SU-DHL-6 (cell line): ENCODE data around the gene ADAT1.

ENCODE experiments used
- EZH2phosphoT487 ChIP-seq: fragments of 200-600 bp; sonication (generic), shearing (Covaris generic); conservative IDR thresholded peaks from 2 replicates; pipeline ENCODE4 v1.6.1; 2018; ENCODE audit warnings: mild to moderate bottlenecking, antibody characterized with exemption, low read length, moderate library complexity, mixed read lengths
- TF ChIP-seq, protein P1 (sequence below): fragments of 200-600 bp; sonication (generic); IDR thresholded peaks from one replicate; pipeline ENCODE4 v1.5.1; 2017; ENCODE audit warnings: antibody characterized with exemption, mild to moderate bottlenecking, low read length, moderate library complexity; ENCODE audit not compliant: insufficient read depth, poor library complexity, severe bottlenecking

DNA sequence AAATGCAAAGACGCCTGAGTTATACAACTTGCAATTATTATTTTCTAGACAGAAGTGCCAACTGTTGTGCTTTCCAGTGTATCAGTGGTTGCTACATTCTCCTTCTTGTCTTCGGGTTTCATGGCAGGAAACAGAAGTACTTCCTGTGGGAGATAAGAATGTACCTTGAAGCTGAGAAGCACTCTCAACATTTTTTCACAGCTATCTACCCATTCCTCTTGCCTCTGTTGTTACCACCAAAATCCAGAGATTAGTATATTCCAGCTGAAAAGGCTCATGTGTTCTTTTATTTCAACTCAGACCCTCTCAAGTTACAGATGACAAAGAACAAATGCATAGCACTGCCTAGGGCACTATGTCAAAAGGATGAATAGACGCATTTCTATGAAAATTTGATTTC lies 4.8 kb upstream of the ADAT1 start:
- TF ChIP-seq, protein P1, sequence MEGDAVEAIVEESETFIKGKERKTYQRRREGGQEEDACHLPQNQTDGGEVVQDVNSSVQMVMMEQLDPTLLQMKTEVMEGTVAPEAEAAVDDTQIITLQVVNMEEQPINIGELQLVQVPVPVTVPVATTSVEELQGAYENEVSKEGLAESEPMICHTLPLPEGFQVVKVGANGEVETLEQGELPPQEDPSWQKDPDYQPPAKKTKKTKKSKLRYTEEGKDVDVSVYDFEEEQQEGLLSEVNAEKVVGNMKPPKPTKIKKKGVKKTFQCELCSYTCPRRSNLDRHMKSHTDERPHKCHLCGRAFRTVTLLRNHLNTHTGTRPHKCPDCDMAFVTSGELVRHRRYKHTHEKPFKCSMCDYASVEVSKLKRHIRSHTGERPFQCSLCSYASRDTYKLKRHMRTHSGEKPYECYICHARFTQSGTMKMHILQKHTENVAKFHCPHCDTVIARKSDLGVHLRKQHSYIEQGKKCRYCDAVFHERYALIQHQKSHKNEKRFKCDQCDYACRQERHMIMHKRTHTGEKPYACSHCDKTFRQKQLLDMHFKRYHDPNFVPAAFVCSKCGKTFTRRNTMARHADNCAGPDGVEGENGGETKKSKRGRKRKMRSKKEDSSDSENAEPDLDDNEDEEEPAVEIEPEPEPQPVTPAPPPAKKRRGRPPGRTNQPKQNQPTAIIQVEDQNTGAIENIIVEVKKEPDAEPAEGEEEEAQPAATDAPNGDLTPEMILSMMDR = no peak
- no peak for TF ChIP-seq EZH2phosphoT487
